Neural progenitor cell (in vitro differentiated cells): Measurements from ENCODE around the gene GSTO2. TPM values are rescaled to one million over a fixed set of nuclear protein-coding genes. Genes with fewer than 3 reads are reported as not detected.
A peak's percentile ranks its signal among the peaks of the same experiment; 100 is the strongest.

Experiments
- DNase-seq: peaks from one replicate; pipeline ENCODE4 v3.0.0-alpha.2; 2016; ENCODE audit warnings: low spot score
- H2AFZ ChIP-seq: fragments of 200-600 bp; sonication (generic); replicated peaks from 2 replicates; pipeline ENCODE4 v1.6.1; 2016; ENCODE audit warnings: antibody characterized with exemption
- H3F3A ChIP-seq: fragments of 200-600 bp; sonication (generic); 2 replicates; pipeline ENCODE4 v1.6.1; 2016; ENCODE audit warnings: antibody characterized with exemption, low read depth
- H3K27ac ChIP-seq: fragments of 200-600 bp; sonication (generic); 2 replicates; pipeline ENCODE4 v1.5.1; 2016; ENCODE audit warnings: mild to moderate bottlenecking
- H3K27me3 ChIP-seq: fragments of 200-600 bp; sonication (generic); 2 replicates; pipeline ENCODE4 v1.6.1; 2016; ENCODE audit warnings: mild to moderate bottlenecking, moderate library complexity
- H3K36me3 ChIP-seq: fragments of 200-600 bp; sonication (generic); 2 replicates; pipeline ENCODE4 v1.5.1; 2016
- H3K4me1 ChIP-seq: fragments of 200-600 bp; sonication (generic); 2 replicates; pipeline ENCODE4 v1.6.1; 2016; ENCODE audit warnings: mixed run types
- H3K4me2 ChIP-seq: fragments of 200-600 bp; sonication (generic); 2 replicates; pipeline ENCODE4 v1.6.1; 2016
- H3K4me3 ChIP-seq: fragments of 200-600 bp; sonication (generic); 2 replicates; pipeline ENCODE4 v1.5.1; 2016
- H3K79me2 ChIP-seq: fragments of 200-600 bp; sonication (generic); 2 replicates; pipeline ENCODE4 v1.6.1; 2016; ENCODE audit warnings: low read depth
- H3K9ac ChIP-seq: fragments of 200-600 bp; sonication (generic); 2 replicates; pipeline ENCODE4 v1.6.1; 2016
- H3K9me3 ChIP-seq: fragments of 200-600 bp; sonication (generic); 2 replicates; pipeline ENCODE4 v1.5.1; 2016; ENCODE audit warnings: low read depth
- H4K20me1 ChIP-seq: fragments of 200-600 bp; sonication (generic); 2 replicates; pipeline ENCODE4 v1.6.1; 2016; ENCODE audit warnings: low read depth
- H3K27ac Mint-ChIP-seq: 3 replicates; pipeline ENCODE4 v1.8.0; 2021; ENCODE audit warnings: mixed read lengths
- H3K27me3 Mint-ChIP-seq: 2 replicates; pipeline ENCODE4 v1.8.0; 2022; ENCODE audit warnings: low read depth, mild to moderate bottlenecking, inconsistent platforms, moderate library complexity, mixed read lengths; ENCODE audit not compliant: insufficient read depth
- H3K36me3 Mint-ChIP-seq: 3 replicates; pipeline ENCODE4 v1.8.0; 2021; ENCODE audit warnings: mixed read lengths
- H3K4me1 Mint-ChIP-seq: 3 replicates; pipeline ENCODE4 v1.8.0; 2021; ENCODE audit warnings: mixed read lengths
- H3K4me3 Mint-ChIP-seq: 3 replicates; pipeline ENCODE4 v1.8.0; 2021; ENCODE audit warnings: mild to moderate bottlenecking, moderate library complexity, mixed read lengths
- H3K9me3 Mint-ChIP-seq: 3 replicates; pipeline ENCODE4 v1.8.0; 2020; ENCODE audit warnings: mixed read lengths
- CTCF ChIP-seq: fragments of 200-600 bp; sonication (generic); IDR thresholded peaks from 2 replicates; pipeline ENCODE4 v1.5.1; 2017; ENCODE audit warnings: antibody characterized with exemption, mild to moderate bottlenecking
- EZH2 ChIP-seq: fragments of 200-600 bp; sonication (generic); IDR thresholded peaks from 2 replicates; pipeline ENCODE4 v1.6.1; 2017; ENCODE audit warnings: antibody characterized with exemption, mild to moderate bottlenecking, moderate library complexity
- EZH2phosphoT487 ChIP-seq: fragments of 200-600 bp; sonication (generic); IDR thresholded peaks from 2 replicates; pipeline ENCODE4 v1.6.1; 2017; ENCODE audit warnings: antibody characterized with exemption
- total RNA-seq: library from RNA; depleted of rRNA; stranded (reverse); fragments of >200 nt; gene quantifications from 2 replicates; pipeline ENCODE4 v1.2.3, GENCODE V29; 2015; ENCODE audit warnings: low replicate concordance

Gene GSTO2
- total RNA-seq, 1 donor from 2014 or later: 4.9 TPM

GRCh38 chr10:104267721-104268404 is 1.1 kb upstream of the GSTO2 start:
- Histone ChIP-seq H3K9ac (peak overlapping the region; percentile 91), H3K9me3 (no peaks in the 10 kb centered on the region), H3K4me2 (peak overlapping the region; percentile 100), H3K4me1 (peaks cover 8% of the 10 kb centered on the region), H3K4me3 (peak overlapping the region; percentile 94), H3F3A (no peaks in the 10 kb centered on the region), H2AFZ (no peak overlapping the region), H3K36me3 (no peaks in the 10 kb centered on the region), H3K79me2 (peaks cover 48% of the 10 kb centered on the region), H4K20me1 (no peaks in the 10 kb centered on the region), H3K27ac (no peak overlapping the region), H3K27me3 (no peaks in the 10 kb centered on the region)
- no peak for DNase-seq
- Mint-ChIP-seq H3K27me3 (no peaks in the 10 kb centered on the region), H3K36me3 (peaks cover 7% of the 10 kb centered on the region), H3K9me3 (no peaks in the 10 kb centered on the region), H3K4me3 (peak overlapping the region; percentile 88), H3K27ac (no peak overlapping the region), H3K4me1 (peaks cover 16% of the 10 kb centered on the region)
- TF ChIP-seq EZH2phosphoT487 (no peak), EZH2 (no peak), CTCF (no peak)

- peak overlapping the region; percentile 100 for H3K4me2 ChIP-seq
- H3K4me1 ChIP-seq: peaks cover 8% of the 10 kb centered on the region
- H3K79me2 ChIP-seq: peaks cover 48% of the 10 kb centered on the region
- no peaks in the 10 kb centered on the region for H3K36me3 ChIP-seq
- peak overlapping the region; percentile 94 for H3K4me3 ChIP-seq
- Mint-ChIP-seq H3K4me1 (peaks cover 16% of the 10 kb centered on the region), H3K9me3 (no peaks in the 10 kb centered on the region), H3K27me3 (no peaks in the 10 kb centered on the region), H3K27ac (no peak overlapping the region), H3K36me3 (peaks cover 7% of the 10 kb centered on the region), H3K4me3 (peak overlapping the region; percentile 88)
- peak overlapping the region; percentile 91 for H3K9ac ChIP-seq
- H2AFZ ChIP-seq: no peak overlapping the region
- no peaks in the 10 kb centered on the region for H3K9me3 ChIP-seq
- H3K27me3 ChIP-seq: no peaks in the 10 kb centered on the region
- H3K27ac ChIP-seq: no peak overlapping the region
- TF ChIP-seq EZH2: no peak
- TF ChIP-seq CTCF: no peak
- TF ChIP-seq EZH2phosphoT487: no peak
- H4K20me1 ChIP-seq: no peaks in the 10 kb centered on the region
- H3F3A ChIP-seq: no peaks in the 10 kb centered on the region
- no peak for DNase-seq
Observed at GRCh38 chr10:104268405-104268712, 625 bp upstream of the GSTO2 start.

GRCh38 chr10:104273286-104273685 is 4.3 kb downstream of the GSTO2 start:
- Histone ChIP-seq H3K9me3 (no peaks in the 10 kb centered on the region), H3F3A (no peaks in the 10 kb centered on the region), H3K4me3 (no peak overlapping the region), H4K20me1 (no peaks in the 10 kb centered on the region), H2AFZ (no peak overlapping the region), H3K27me3 (peaks cover 5% of the 10 kb centered on the region), H3K9ac (no peak overlapping the region), H3K4me2 (no peak overlapping the region), H3K79me2 (peaks cover 3% of the 10 kb centered on the region), H3K4me1 (no peaks in the 10 kb centered on the region), H3K36me3 (no peaks in the 10 kb centered on the region), H3K27ac (no peak overlapping the region)
- Mint-ChIP-seq H3K4me3 (no peak overlapping the region), H3K27ac (no peak overlapping the region), H3K4me1 (peaks cover 17% of the 10 kb centered on the region), H3K36me3 (no peaks in the 10 kb centered on the region), H3K27me3 (no peaks in the 10 kb centered on the region), H3K9me3 (no peaks in the 10 kb centered on the region)
- TF ChIP-seq EZH2phosphoT487: no peak
- no peak for TF ChIP-seq CTCF
- no peak for TF ChIP-seq EZH2
- no peak for DNase-seq
